ENCODE results near the gene MTFR1L. TPM values are rescaled to one million over a fixed set of nuclear protein-coding genes. Genes with fewer than 3 reads are reported as not detected.

Gene MTFR1L
- polyA plus RNA-seq, 1 experiment = 93.7 TPM

DNA sequence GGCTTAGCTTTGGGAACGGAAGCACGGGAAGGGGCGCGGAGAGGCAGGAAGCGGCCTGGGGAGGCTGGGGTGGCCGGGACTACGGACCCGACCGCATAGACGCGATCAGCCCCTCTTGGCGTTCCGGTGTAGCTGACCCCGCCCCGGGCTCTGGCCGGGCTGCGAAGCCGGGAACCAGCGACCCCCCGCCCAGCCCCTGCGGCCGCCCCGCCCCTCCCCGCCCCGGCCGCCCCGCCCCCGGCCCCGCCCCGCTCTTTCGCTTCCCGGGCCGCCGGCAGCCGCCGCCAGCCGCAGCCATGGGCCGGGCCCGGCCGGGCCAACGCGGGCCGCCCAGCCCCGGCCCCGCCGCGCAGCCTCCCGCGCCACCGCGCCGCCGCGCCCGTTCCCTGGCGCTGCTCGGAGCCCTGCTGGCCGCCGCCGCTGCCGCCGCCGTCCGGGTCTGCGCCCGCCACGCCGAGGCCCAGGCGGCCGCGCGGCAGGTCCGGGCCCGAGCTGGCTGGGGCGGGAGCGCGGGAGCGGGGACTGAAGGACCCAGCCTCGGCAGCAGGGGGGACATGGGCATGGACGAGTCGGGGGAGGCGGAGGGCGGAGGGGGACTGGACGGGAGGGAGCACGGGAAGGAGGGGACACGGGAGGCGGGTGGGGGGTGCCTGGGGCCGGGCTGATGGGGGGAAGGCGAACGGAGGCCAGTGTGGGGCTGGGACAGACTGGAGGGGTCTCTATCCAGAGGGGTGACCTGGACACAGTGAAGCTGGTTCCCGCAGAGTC is 19.6 kb upstream of the MTFR1L start, which contains the start of gene SELENON:
TSS of gene SELENON (plus strand) at position 259 of the 768 bp plus-strand sequence. CDS start at position 297, 38 bp downstream.
- H3K4me3 ChIP-seq (ENCODE audit: low read depth, low read length) = peak within 1 kb of the TSS; percentile 76
- no peaks in the 10 kb centered on the region for H3K27me3 ChIP-seq (ENCODE audit: control insufficient read depth, insufficient read depth, low read length)
- CTCF ChIA-PET = interaction anchor here (0.6 to 8.6 kb wide), 9 partner anchors 10 to 299 kb away, joined by 3 to 125 read pairs (median 4); no protein-coding TSS in a partner anchor
- H3K36me3 ChIP-seq (ENCODE audit: control insufficient read depth, insufficient read depth, low read length) = no peaks in the 10 kb centered on the region
- no peak for DNase-seq (ENCODE audit: low read depth)
- TF ChIP-seq, protein P1, sequence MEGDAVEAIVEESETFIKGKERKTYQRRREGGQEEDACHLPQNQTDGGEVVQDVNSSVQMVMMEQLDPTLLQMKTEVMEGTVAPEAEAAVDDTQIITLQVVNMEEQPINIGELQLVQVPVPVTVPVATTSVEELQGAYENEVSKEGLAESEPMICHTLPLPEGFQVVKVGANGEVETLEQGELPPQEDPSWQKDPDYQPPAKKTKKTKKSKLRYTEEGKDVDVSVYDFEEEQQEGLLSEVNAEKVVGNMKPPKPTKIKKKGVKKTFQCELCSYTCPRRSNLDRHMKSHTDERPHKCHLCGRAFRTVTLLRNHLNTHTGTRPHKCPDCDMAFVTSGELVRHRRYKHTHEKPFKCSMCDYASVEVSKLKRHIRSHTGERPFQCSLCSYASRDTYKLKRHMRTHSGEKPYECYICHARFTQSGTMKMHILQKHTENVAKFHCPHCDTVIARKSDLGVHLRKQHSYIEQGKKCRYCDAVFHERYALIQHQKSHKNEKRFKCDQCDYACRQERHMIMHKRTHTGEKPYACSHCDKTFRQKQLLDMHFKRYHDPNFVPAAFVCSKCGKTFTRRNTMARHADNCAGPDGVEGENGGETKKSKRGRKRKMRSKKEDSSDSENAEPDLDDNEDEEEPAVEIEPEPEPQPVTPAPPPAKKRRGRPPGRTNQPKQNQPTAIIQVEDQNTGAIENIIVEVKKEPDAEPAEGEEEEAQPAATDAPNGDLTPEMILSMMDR (IDR thresholded peaks at IDR 0.05; ENCODE audit: insufficient read depth, low read depth, low read length) = no peak
- POLR2A ChIA-PET = no interaction called here

DNA sequence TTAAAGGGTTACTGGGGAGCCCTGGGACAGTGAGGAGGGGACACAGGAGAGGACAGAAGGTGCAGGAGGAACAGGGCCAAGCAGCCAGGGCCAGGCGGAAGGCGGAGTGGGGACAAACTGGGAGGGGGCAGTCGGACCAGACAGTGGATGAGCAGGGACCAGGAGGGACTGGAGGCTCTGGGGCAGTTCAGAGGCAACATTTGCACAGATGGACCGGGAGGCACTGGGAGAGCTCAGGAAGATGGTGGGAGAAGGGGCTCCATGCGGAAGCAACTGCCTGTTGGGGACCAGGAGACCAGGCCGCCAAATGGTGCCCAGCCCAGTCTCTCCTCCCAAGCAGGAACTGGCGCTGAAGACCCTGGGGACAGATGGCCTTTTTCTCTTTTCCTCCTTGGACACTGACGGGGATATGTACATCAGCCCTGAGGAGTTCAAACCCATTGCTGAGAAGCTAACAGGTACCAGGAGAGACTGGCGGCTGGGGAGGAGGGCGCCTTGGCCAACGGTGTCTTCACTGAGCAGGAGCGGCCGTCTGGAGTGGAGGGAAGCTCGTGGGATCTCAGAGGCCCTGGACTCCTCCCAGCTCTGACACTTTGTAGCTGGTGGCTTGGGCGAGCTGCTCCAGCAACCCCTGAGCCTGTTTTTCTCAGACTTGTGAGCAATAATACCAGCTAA is 18.9 kb upstream of the MTFR1L start:
- Histone ChIP-seq H3K36me3 (ENCODE audit: control insufficient read depth, insufficient read depth, low read length) (no peaks in the 10 kb centered on the region; the same call in 1 of the 2 replicates), H3K27me3 (ENCODE audit: control insufficient read depth, insufficient read depth, low read length) (no peaks in the 10 kb centered on the region), H3K4me3 (ENCODE audit: low read depth, low read length) (peak overlapping the region; percentile 76)
- DNase-seq (ENCODE audit: low read depth) = no peak
- TF ChIP-seq, protein P1 (IDR thresholded peaks at IDR 0.05; ENCODE audit: insufficient read depth, low read depth, low read length) = no peak
- ChIA-PET CTCF (interaction anchor here (1.1 to 2.7 kb wide), 2 partner anchors 71 to 192 kb away, joined by 4 to 17 read pairs; no protein-coding TSS in a partner anchor), POLR2A (no interaction called here)

DNA sequence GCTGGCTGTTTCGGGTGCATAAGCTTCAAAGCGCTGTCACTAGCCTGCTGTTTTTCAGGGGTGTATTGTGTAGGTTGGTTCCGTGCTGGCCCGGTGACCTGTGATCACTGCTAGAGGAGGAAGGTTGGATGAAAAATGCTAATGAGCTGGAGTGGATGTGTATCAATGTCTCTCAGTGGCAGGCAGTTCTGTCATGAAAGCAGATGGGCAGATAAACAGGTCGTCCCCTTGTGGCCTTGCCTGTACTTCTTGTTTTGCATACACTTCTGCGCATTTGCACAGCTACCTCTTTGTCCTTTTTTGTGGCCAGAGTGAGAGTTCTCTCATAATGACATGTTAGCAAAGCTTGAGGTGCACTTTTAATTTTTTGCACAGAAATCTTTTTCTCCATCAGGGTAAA is 16.8 kb upstream of the MTFR1L start:
- no peak overlapping the region for H3K4me3 ChIP-seq (ENCODE audit: low read depth, low read length)
- CTCF ChIA-PET = interaction anchor here (2.7 kb wide), 1 partner anchor 194 kb away, joined by 17 read pairs; no protein-coding TSS in a partner anchor
- peaks cover 5% of the 10 kb centered on the region for H3K36me3 ChIP-seq (ENCODE audit: control insufficient read depth, insufficient read depth, low read length)
- POLR2A ChIA-PET = no interaction called here
- no peaks in the 10 kb centered on the region for H3K27me3 ChIP-seq (ENCODE audit: control insufficient read depth, insufficient read depth, low read length)
- no peak for DNase-seq (ENCODE audit: low read depth)
- TF ChIP-seq, protein P1 (IDR thresholded peaks at IDR 0.05; ENCODE audit: insufficient read depth, low read depth, low read length) = no peak

DNA sequence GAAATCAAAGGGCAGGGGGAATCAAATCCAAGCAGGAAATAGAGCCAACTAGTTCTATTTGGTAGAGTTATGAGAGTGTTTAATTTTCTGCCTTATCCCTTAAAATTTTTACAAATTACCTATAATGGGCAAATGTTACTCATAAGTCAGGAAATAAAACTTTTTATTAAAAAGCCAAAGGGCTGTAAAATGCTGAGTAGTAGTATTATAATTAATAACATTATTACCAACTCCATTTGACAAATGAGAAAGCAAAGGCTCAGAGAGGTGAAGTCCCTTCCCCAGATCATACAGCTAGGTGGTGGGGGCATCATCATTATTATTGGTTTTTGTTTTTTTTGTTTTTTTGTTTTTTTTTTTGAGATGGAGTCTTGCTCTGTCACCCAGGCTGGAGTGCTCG is 16.4 kb upstream of the MTFR1L start:
- no peak overlapping the region for H3K4me3 ChIP-seq (ENCODE audit: low read depth, low read length)
- H3K27me3 ChIP-seq (ENCODE audit: control insufficient read depth, insufficient read depth, low read length) = no peaks in the 10 kb centered on the region
- TF ChIP-seq, protein P1 (IDR thresholded peaks at IDR 0.05; ENCODE audit: insufficient read depth, low read depth, low read length) = no peak
- DNase-seq (ENCODE audit: low read depth) = no peak
- peaks cover 5% of the 10 kb centered on the region for H3K36me3 ChIP-seq (ENCODE audit: control insufficient read depth, insufficient read depth, low read length)
- ChIA-PET POLR2A (interaction anchor here (0.6 kb wide), 1 partner anchor 1701 kb away, joined by 8 read pairs; no protein-coding TSS in a partner anchor), CTCF (interaction anchor here (2.7 kb wide), 1 partner anchor 194 kb away, joined by 17 read pairs; no protein-coding TSS in a partner anchor)

Measured in BJ (cell line).